Activated CD4-positive, alpha-beta T cell treated with anti-CD3 and anti-CD28 coated beads, Interleukin-2, amount 10 ng/mL, durations not matched to agents 24 days and 14 days (primary cell): ENCODE measurements around the gene FAM184A. TPM values are rescaled to one million over a fixed set of nuclear protein-coding genes. Genes with fewer than 3 reads are reported as not detected.
A peak's percentile ranks its signal among the peaks of the same experiment; 100 is the strongest.
"Not testable (repeated sequence)": the region's sequence is repeated elsewhere in the genome, so short reads cannot be mapped to it uniquely, and the experiment has no call there.

Experiments used
- DNase-seq: peaks from one replicate; pipeline ENCODE4 v3.0.0; 2022
- H3K27ac Mint-ChIP-seq: one replicate; pipeline ENCODE4 v1.8.0; 2022; ENCODE audit warnings: mild to moderate bottlenecking, mixed read lengths
- H3K27me3 Mint-ChIP-seq: one replicate; pipeline ENCODE4 v1.8.0; 2022; ENCODE audit warnings: mixed read lengths
- H3K36me3 Mint-ChIP-seq: one replicate; pipeline ENCODE4 v1.8.0; 2022; ENCODE audit warnings: low read depth, mild to moderate bottlenecking, mixed read lengths
- H3K4me1 Mint-ChIP-seq: one replicate; pipeline ENCODE4 v1.8.0; 2021; ENCODE audit warnings: mixed read lengths
- H3K4me3 Mint-ChIP-seq: one replicate; pipeline ENCODE4 v1.8.0; 2022; ENCODE audit warnings: mild to moderate bottlenecking, moderate library complexity, mixed read lengths
- H3K9me3 Mint-ChIP-seq: one replicate; pipeline ENCODE4 v1.8.0; 2021; ENCODE audit warnings: mixed read lengths
- intact Hi-C: fragments of 100-400 bp; cut with micrococcal nuclease; formaldehyde crosslinking; loops from one replicate; pipeline ENCODE4 v1.15.1; 2023
- total RNA-seq: library from RNA; stranded (reverse); gene quantifications from 2 replicates; pipeline ENCODE4 v1.2.3, GENCODE V29; 2022

Gene FAM184A
- total RNA-seq, 1 donor from 2014 or later, result 7.5 TPM

GRCh38 chr6:119002069-119002468 is 76.4 kb downstream of the FAM184A start:
- DNase-seq, result no peak
- Mint-ChIP-seq H3K36me3 (peaks cover 8% of the 10 kb centered on the region), H3K4me1 (no peaks in the 10 kb centered on the region), H3K9me3 (no peaks in the 10 kb centered on the region), H3K4me3 (no peak overlapping the region), H3K27me3 (no peaks in the 10 kb centered on the region), H3K27ac (no peak overlapping the region)
- intact Hi-C loops, result no loop called here

- Mint-ChIP-seq H3K9me3 (no peaks in the 10 kb centered on the region), H3K27ac (no peak overlapping the region), H3K36me3 (peaks cover 6% of the 10 kb centered on the region), H3K27me3 (no peaks in the 10 kb centered on the region), H3K4me1 (no peaks in the 10 kb centered on the region), H3K4me3 (no peak overlapping the region)
- intact Hi-C loops, result no loop called here
- DNase-seq, result no peak
These were observed 78.9 kb downstream of the FAM184A start for GRCh38 chr6:118999494-119000040.

GRCh38 chr6:118997426-118997825 is 81.0 kb downstream of the FAM184A start:
- H3K27me3 Mint-ChIP-seq, H3K4me1 Mint-ChIP-seq, intact Hi-C loops, H3K4me3 Mint-ChIP-seq, H3K36me3 Mint-ChIP-seq, H3K27ac Mint-ChIP-seq, DNase-seq, H3K9me3 Mint-ChIP-seq: not testable (repeated sequence)

GRCh38 chr6:118996289-118996820 is 82.1 kb downstream of the FAM184A start:
- no peaks in the 10 kb centered on the region for H3K9me3 Mint-ChIP-seq
- no peak overlapping the region for H3K4me3 Mint-ChIP-seq
- H3K36me3 Mint-ChIP-seq, result peaks cover 5% of the 10 kb centered on the region
- no peaks in the 10 kb centered on the region for H3K27me3 Mint-ChIP-seq
- H3K4me1 Mint-ChIP-seq, result no peaks in the 10 kb centered on the region
- DNase-seq, result no peak
- H3K27ac Mint-ChIP-seq, result no peak overlapping the region
- intact Hi-C loops, result no loop called here

- intact Hi-C loops, result no loop called here
- Mint-ChIP-seq H3K36me3 (peaks cover under 1% of the 10 kb centered on the region), H3K4me1 (no peaks in the 10 kb centered on the region), H3K27me3 (no peaks in the 10 kb centered on the region), H3K9me3 (no peaks in the 10 kb centered on the region), H3K4me3 (no peak overlapping the region), H3K27ac (no peak overlapping the region)
- DNase-seq, result peak; percentile 16
These were observed 84.6 kb downstream of the FAM184A start for GRCh38 chr6:118993803-118994251.

- no peaks in the 10 kb centered on the region for H3K27me3 Mint-ChIP-seq
These were observed 85.1 kb downstream of the FAM184A start for GRCh38 chr6:118993358-118993757.

GRCh38 chr6:118992186-118992795 is 86.2 kb downstream of the FAM184A start:
- peak overlapping the region; percentile 11 for H3K27ac Mint-ChIP-seq
- H3K4me1 Mint-ChIP-seq, result no peaks in the 10 kb centered on the region
- DNase-seq, result peak; percentile 34
- H3K27me3 Mint-ChIP-seq, result no peaks in the 10 kb centered on the region
- no peaks in the 10 kb centered on the region for H3K36me3 Mint-ChIP-seq
- H3K4me3 Mint-ChIP-seq, result no peak overlapping the region
- no peaks in the 10 kb centered on the region for H3K9me3 Mint-ChIP-seq
- intact Hi-C loops, result no loop called here

More at GRCh38 chr6:118993358-118993757, 85.1 kb downstream of the FAM184A start:
- intact Hi-C loops, result no loop called here
- Mint-ChIP-seq H3K4me3 (no peak overlapping the region), H3K36me3 (no peaks in the 10 kb centered on the region), H3K4me1 (no peaks in the 10 kb centered on the region), H3K27ac (no peak overlapping the region), H3K9me3 (no peaks in the 10 kb centered on the region)
- no peak for DNase-seq

- no peak overlapping the region for H3K27ac Mint-ChIP-seq
- no peaks in the 10 kb centered on the region for H3K9me3 Mint-ChIP-seq
- no peak for DNase-seq
- intact Hi-C loops, result no loop called here
- peaks cover 7% of the 10 kb centered on the region for H3K4me1 Mint-ChIP-seq
- no peaks in the 10 kb centered on the region for H3K27me3 Mint-ChIP-seq
- H3K36me3 Mint-ChIP-seq, result no peaks in the 10 kb centered on the region
- no peak overlapping the region for H3K4me3 Mint-ChIP-seq
These were observed 92.2 kb downstream of the FAM184A start for GRCh38 chr6:118986312-118986711.

- H3K27me3 Mint-ChIP-seq, result no peaks in the 10 kb centered on the region
- DNase-seq, result no peak
- H3K36me3 Mint-ChIP-seq, result no peaks in the 10 kb centered on the region
- peaks cover 7% of the 10 kb centered on the region for H3K4me1 Mint-ChIP-seq
- H3K4me3 Mint-ChIP-seq, result no peak overlapping the region
- no peak overlapping the region for H3K27ac Mint-ChIP-seq
- no peaks in the 10 kb centered on the region for H3K9me3 Mint-ChIP-seq
- intact Hi-C loops, result no loop called here
These were observed 93.2 kb downstream of the FAM184A start for GRCh38 chr6:118985123-118985830.

- no peak for DNase-seq
- Mint-ChIP-seq H3K36me3 (peaks cover 2% of the 10 kb centered on the region), H3K4me1 (peaks cover 7% of the 10 kb centered on the region), H3K9me3 (no peaks in the 10 kb centered on the region), H3K27me3 (no peaks in the 10 kb centered on the region), H3K4me3 (no peak overlapping the region), H3K27ac (no peak overlapping the region)
- intact Hi-C loops, result no loop called here
These were observed 94.1 kb downstream of the FAM184A start for GRCh38 chr6:118984342-118984741.

- Mint-ChIP-seq H3K4me3 (no peak overlapping the region), H3K4me1 (peaks cover 7% of the 10 kb centered on the region), H3K27ac (no peak overlapping the region), H3K36me3 (peaks cover 5% of the 10 kb centered on the region), H3K9me3 (no peaks in the 10 kb centered on the region), H3K27me3 (no peaks in the 10 kb centered on the region)
- intact Hi-C loops, result no loop called here
- DNase-seq, result no peak
These were observed 95.9 kb downstream of the FAM184A start for GRCh38 chr6:118982575-118982911.

GRCh38 chr6:118981884-118982574 is 96.4 kb downstream of the FAM184A start:
- peaks cover 5% of the 10 kb centered on the region for H3K36me3 Mint-ChIP-seq
- H3K27me3 Mint-ChIP-seq, result no peaks in the 10 kb centered on the region
- no peak overlapping the region for H3K4me3 Mint-ChIP-seq

GRCh38 chr6:118980063-118980462 is 98.4 kb downstream of the FAM184A start:
- Mint-ChIP-seq H3K9me3 (no peaks in the 10 kb centered on the region), H3K27ac (no peak overlapping the region), H3K36me3 (peaks cover 8% of the 10 kb centered on the region), H3K4me1 (peaks cover 5% of the 10 kb centered on the region), H3K27me3 (no peaks in the 10 kb centered on the region), H3K4me3 (no peak overlapping the region)
- intact Hi-C loops, result no loop called here
- DNase-seq, result no peak

More at GRCh38 chr6:118981884-118982574, 96.4 kb downstream of the FAM184A start:
- DNase-seq, result no peak
- Mint-ChIP-seq H3K27ac (no peak overlapping the region), H3K4me1 (peaks cover 7% of the 10 kb centered on the region), H3K9me3 (no peaks in the 10 kb centered on the region)
- intact Hi-C loops, result no loop called here

GRCh38 chr6:118974790-118975189 is 103.7 kb downstream of the FAM184A start:
- Mint-ChIP-seq H3K4me1 (no peaks in the 10 kb centered on the region), H3K9me3 (no peaks in the 10 kb centered on the region), H3K36me3 (peaks cover 9% of the 10 kb centered on the region), H3K27ac (no peak overlapping the region), H3K27me3 (no peaks in the 10 kb centered on the region), H3K4me3 (no peak overlapping the region)
- no peak for DNase-seq
- intact Hi-C loops, result no loop called here
